ENCODE measurements around the gene CDH23.

DNA sequence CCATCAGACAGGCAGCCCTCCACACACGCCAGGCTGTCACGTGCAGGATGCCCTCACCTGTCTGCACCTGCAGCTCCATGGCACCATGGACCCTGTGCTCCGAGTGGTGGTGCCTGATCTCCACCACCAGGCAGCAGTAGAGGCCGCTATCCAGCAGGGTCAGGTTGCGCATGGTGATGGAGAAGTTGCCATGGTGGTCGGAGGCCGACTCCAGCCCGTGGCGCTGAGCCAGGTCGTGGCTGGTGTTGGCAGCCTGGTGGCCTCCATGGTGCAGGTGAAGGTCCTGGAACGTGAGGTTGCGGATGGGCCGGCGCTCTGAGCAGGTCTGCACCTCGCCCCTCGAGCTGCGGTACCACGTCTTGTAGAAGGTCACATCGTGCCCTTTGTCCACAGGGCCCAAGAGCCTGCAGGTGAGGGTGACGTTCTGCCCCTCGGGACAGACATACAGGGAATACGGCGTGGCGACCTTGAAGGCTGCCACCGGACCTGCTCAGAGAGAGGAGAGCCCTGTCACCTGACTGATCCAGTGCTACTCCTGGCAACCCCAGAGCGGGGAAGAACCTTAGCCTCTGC is 364.9 kb downstream of the CDH23 start:
- no peak for TF ChIP-seq EZH2 (IDR thresholded peaks at IDR 0.05; ENCODE audit: low read depth)
- TF ChIP-seq, protein P1, sequence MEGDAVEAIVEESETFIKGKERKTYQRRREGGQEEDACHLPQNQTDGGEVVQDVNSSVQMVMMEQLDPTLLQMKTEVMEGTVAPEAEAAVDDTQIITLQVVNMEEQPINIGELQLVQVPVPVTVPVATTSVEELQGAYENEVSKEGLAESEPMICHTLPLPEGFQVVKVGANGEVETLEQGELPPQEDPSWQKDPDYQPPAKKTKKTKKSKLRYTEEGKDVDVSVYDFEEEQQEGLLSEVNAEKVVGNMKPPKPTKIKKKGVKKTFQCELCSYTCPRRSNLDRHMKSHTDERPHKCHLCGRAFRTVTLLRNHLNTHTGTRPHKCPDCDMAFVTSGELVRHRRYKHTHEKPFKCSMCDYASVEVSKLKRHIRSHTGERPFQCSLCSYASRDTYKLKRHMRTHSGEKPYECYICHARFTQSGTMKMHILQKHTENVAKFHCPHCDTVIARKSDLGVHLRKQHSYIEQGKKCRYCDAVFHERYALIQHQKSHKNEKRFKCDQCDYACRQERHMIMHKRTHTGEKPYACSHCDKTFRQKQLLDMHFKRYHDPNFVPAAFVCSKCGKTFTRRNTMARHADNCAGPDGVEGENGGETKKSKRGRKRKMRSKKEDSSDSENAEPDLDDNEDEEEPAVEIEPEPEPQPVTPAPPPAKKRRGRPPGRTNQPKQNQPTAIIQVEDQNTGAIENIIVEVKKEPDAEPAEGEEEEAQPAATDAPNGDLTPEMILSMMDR (conservative IDR thresholded peaks at IDR 0.05) = no peak
